CD4-positive, CD25-positive, alpha-beta regulatory T cell (primary cell): ENCODE data around the gene DNAH8. TPM values are rescaled to one million over a fixed set of nuclear protein-coding genes. Genes with fewer than 3 reads are reported as not detected.

ENCODE experiments used
- ATAC-seq, 2 donors: fragments of 150-1000 bp; cut with Tn5 transposase; one replicate each; pipeline ENCODE4 v1.10.0; 2021; ENCODE audit warnings: low read depth in 2 of 2, moderate number of reproducible peaks in 2 of 2, moderate library complexity in 1 of 2
- DNase-seq, 3 donors: peaks; one replicate each; pipeline versions ENCODE4 v3.0.0 to v3.0.0-alpha.2; 2012 to 2022; ENCODE audit warnings: mixed read lengths in 1 of 3
- H3K27ac ChIP-seq: one replicate; pipeline ENCODE4 v1.7.0; 2013; ENCODE audit warnings: mild to moderate bottlenecking, low read length; ENCODE audit not compliant: insufficient read depth, poor library complexity, severe bottlenecking
- H3K27me3 ChIP-seq: one replicate; pipeline ENCODE4 v1.7.0; 2013; ENCODE audit warnings: low read length; ENCODE audit not compliant: control insufficient read depth, insufficient read depth
- H3K36me3 ChIP-seq: one replicate; pipeline ENCODE4 v1.7.0; 2013; ENCODE audit warnings: mild to moderate bottlenecking, low read length, moderate library complexity; ENCODE audit not compliant: control insufficient read depth, insufficient read depth
- H3K4me1 ChIP-seq: 2 replicates; pipeline ENCODE4 v1.7.0; 2013; ENCODE audit warnings: mild to moderate bottlenecking, low read length; ENCODE audit not compliant: insufficient read depth, control insufficient read depth, poor library complexity, severe bottlenecking
- H3K4me3 ChIP-seq: one replicate; pipeline ENCODE4 v1.7.0; 2013; ENCODE audit warnings: low read depth, mild to moderate bottlenecking, low read length, moderate library complexity
- H3K9me3 ChIP-seq, 2 experiments: 1 replicate in 1 of 2; 2 replicates in 1 of 2; pipeline ENCODE4 v1.7.0; 2013; ENCODE audit warnings: low read length in 2 of 2, mild to moderate bottlenecking in 1 of 2, moderate library complexity in 1 of 2; ENCODE audit not compliant: control insufficient read depth in 2 of 2
- H3K27ac Mint-ChIP-seq, 3 donors: one replicate each; pipeline ENCODE4 v1.8.0; 2020 to 2022; ENCODE audit warnings: mild to moderate bottlenecking in 3 of 3, mixed read lengths in 3 of 3, moderate library complexity in 2 of 3
- H3K27me3 Mint-ChIP-seq: one replicate; pipeline ENCODE4 v1.8.0; 2022; ENCODE audit warnings: mild to moderate bottlenecking, mixed read lengths
- H3K36me3 Mint-ChIP-seq: one replicate; pipeline ENCODE4 v1.8.0; 2020; ENCODE audit warnings: mixed read lengths
- H3K4me1 Mint-ChIP-seq, 4 donors: one replicate each; pipeline ENCODE4 v1.8.0; 2020 to 2022; ENCODE audit warnings: mixed read lengths in 4 of 4, mild to moderate bottlenecking in 1 of 4
- H3K4me3 Mint-ChIP-seq, 4 donors: one replicate each; pipeline ENCODE4 v1.8.0; 2020 to 2022; ENCODE audit warnings: mild to moderate bottlenecking in 4 of 4, mixed read lengths in 4 of 4, moderate library complexity in 3 of 4
- H3K9me3 Mint-ChIP-seq, 7 donors: one replicate each; pipeline ENCODE4 v1.8.0; 2020 to 2022; ENCODE audit warnings: mixed read lengths in 7 of 7, mild to moderate bottlenecking in 3 of 7, moderate library complexity in 2 of 7
- polyA plus RNA-seq, 4 donors: library from polyadenylated mRNA; unstranded; fragments of 300-500 nt; fragmentation: Illumina TruSeq; gene quantifications; one replicate each; pipeline ENCODE4 v1.2.3, GENCODE V29; 2021
- total RNA-seq: library from RNA; stranded (reverse); gene quantifications from one replicate; pipeline ENCODE4 v1.2.3, GENCODE V29; 2022

DNAH8 gene
- total and polyA plus RNA-seq, 5 donors from 2014 or later: 0.05 to 1.2 (median 0.57) TPM

- no peaks in the 10 kb centered on the region for H3K4me1 ChIP-seq
- H3K4me3 ChIP-seq: no peak overlapping the region
- Mint-ChIP-seq H3K27me3 (peaks cover 24% of the 10 kb centered on the region), H3K36me3 (no peaks in the 10 kb centered on the region), H3K4me1 (no peaks in the 10 kb centered on the region), H3K4me3 (no peak overlapping the region), H3K27ac (no peak overlapping the region), H3K9me3 (peaks cover 0 to 9% (median 5%) of the 10 kb centered on the region in 7 donors)
- H3K36me3 ChIP-seq: no peaks in the 10 kb centered on the region
- H3K9me3 ChIP-seq: peaks cover 0 to 5% of the 10 kb centered on the region in 2 experiments
- no peak overlapping the region for H3K27ac ChIP-seq
- peaks cover 8% of the 10 kb centered on the region for H3K27me3 ChIP-seq
- ATAC-seq: no peak
- no peak for DNase-seq
Measured at GRCh38 chr6:38831865-38832264, 116.8 kb downstream of the DNAH8 start.

- H3K36me3 ChIP-seq: no peaks in the 10 kb centered on the region
- no peak overlapping the region for H3K27ac Mint-ChIP-seq
- H3K4me1 Mint-ChIP-seq: no peaks in the 10 kb centered on the region
- no peak overlapping the region for H3K4me3 Mint-ChIP-seq
- H3K9me3 Mint-ChIP-seq: peaks cover 0 to 7% (median 5%) of the 10 kb centered on the region in 7 donors
- H3K4me1 ChIP-seq: no peaks in the 10 kb centered on the region
- no peak overlapping the region for H3K4me3 ChIP-seq
- ATAC-seq (no peak), DNase-seq (no peak)
- no peaks in the 10 kb centered on the region for H3K36me3 Mint-ChIP-seq
- H3K9me3 ChIP-seq: peaks cover 0 to 5% of the 10 kb centered on the region in 2 experiments
- peaks cover 4% of the 10 kb centered on the region for H3K27me3 ChIP-seq
- H3K27ac ChIP-seq: no peak overlapping the region
- H3K27me3 Mint-ChIP-seq: peaks cover 22% of the 10 kb centered on the region
Measured at GRCh38 chr6:38833320-38833719, 118.2 kb downstream of the DNAH8 start.

GRCh38 chr6:38836585-38836984, 121.5 kb downstream of the DNAH8 start:
- no peaks in the 10 kb centered on the region for H3K9me3 ChIP-seq
- H3K4me1 Mint-ChIP-seq: no peaks in the 10 kb centered on the region
- H3K36me3 ChIP-seq: no peaks in the 10 kb centered on the region
- H3K27ac ChIP-seq: no peak overlapping the region
- no peaks in the 10 kb centered on the region for H3K36me3 Mint-ChIP-seq
- DNase-seq (no peak), ATAC-seq (no peak)
- no peak overlapping the region for H3K27ac Mint-ChIP-seq
- H3K27me3 ChIP-seq: no peaks in the 10 kb centered on the region
- peaks cover 15% of the 10 kb centered on the region for H3K27me3 Mint-ChIP-seq
- no peaks in the 10 kb centered on the region for H3K4me1 ChIP-seq
- H3K9me3 Mint-ChIP-seq: peaks cover 0 to 3% (median 0%) of the 10 kb centered on the region in 7 donors
- no peak overlapping the region for H3K4me3 Mint-ChIP-seq
- H3K4me3 ChIP-seq: no peak overlapping the region

DNA sequence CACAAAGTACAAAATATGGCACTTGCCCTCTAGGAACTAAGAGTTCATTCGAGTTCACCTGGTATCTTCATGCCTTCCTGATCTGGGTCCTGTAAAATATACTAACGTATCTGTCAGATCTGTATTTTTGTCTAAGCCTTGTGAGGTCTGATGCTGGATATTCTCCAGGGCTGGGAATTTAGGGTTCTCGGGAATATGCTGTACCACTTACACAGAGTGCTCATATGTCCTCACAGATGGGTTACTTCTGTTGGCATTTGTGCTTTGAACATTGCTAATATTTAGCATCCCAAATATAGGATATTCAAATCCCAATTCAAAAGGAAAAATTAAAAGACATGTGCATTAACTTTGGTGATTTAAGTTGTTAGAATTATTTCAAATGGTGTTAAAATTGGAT, 122.0 kb downstream of the DNAH8 start:
- no peaks in the 10 kb centered on the region for H3K9me3 ChIP-seq
- H3K27ac Mint-ChIP-seq: no peak overlapping the region
- H3K4me1 Mint-ChIP-seq: no peaks in the 10 kb centered on the region

DNA sequence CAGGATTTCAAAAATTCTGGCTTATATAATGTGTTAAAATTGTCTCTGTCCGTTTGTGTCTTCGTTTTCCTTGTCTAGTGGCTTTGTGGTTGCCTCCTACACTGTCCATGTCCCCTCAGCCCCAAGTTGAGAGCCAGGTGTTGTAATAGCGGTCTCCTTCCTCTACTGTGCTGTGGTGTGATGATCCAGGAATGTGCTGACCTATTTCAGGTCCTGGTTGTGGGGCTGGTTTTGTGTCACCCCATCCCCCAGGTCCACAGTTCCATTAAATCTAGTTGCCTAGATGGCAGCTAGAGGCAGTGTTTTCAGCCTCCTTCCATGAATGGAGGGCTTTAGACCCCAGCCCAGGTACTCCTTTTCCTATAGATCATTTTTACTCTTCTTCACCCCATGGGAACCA, 128.7 kb downstream of the DNAH8 start:
- Mint-ChIP-seq H3K27me3 (peaks cover 18% of the 10 kb centered on the region), H3K9me3 (peaks cover 0 to 4% (median 0%) of the 10 kb centered on the region in 7 donors), H3K36me3 (no peaks in the 10 kb centered on the region), H3K27ac (no peak overlapping the region), H3K4me3 (no peak overlapping the region), H3K4me1 (no peaks in the 10 kb centered on the region)
- no peak for ATAC-seq
- H3K27ac ChIP-seq: no peak overlapping the region
- no peaks in the 10 kb centered on the region for H3K4me1 ChIP-seq
- no peak for DNase-seq
- peaks cover 10% of the 10 kb centered on the region for H3K27me3 ChIP-seq
- H3K36me3 ChIP-seq: no peaks in the 10 kb centered on the region
- H3K4me3 ChIP-seq: no peak overlapping the region
- no peaks in the 10 kb centered on the region for H3K9me3 ChIP-seq

More for the DNA sequence above, 122.0 kb downstream of the DNAH8 start:
- no peak overlapping the region for H3K27ac ChIP-seq
- Mint-ChIP-seq H3K36me3 (no peaks in the 10 kb centered on the region), H3K27me3 (peaks cover 15% of the 10 kb centered on the region), H3K9me3 (peaks cover 0 to 3% (median 0%) of the 10 kb centered on the region in 7 donors), H3K4me3 (no peak overlapping the region)
- H3K4me3 ChIP-seq: no peak overlapping the region
- H3K27me3 ChIP-seq: no peaks in the 10 kb centered on the region
- H3K36me3 ChIP-seq: no peaks in the 10 kb centered on the region
- ATAC-seq (no peak), DNase-seq (no peak)
- no peaks in the 10 kb centered on the region for H3K4me1 ChIP-seq

- ATAC-seq: no peak
- Histone ChIP-seq H3K27me3 (peaks cover 16% of the 10 kb centered on the region), H3K36me3 (no peaks in the 10 kb centered on the region), H3K9me3 (no peaks in the 10 kb centered on the region), H3K4me1 (no peaks in the 10 kb centered on the region), H3K27ac (no peak overlapping the region), H3K4me3 (no peak overlapping the region)
- H3K27ac Mint-ChIP-seq: no peak overlapping the region
- no peaks in the 10 kb centered on the region for H3K4me1 Mint-ChIP-seq
- peaks cover 18% of the 10 kb centered on the region for H3K27me3 Mint-ChIP-seq
- no peak overlapping the region for H3K4me3 Mint-ChIP-seq
- peaks cover 0 to 4% (median 0%) of the 10 kb centered on the region in 7 donors for H3K9me3 Mint-ChIP-seq
- H3K36me3 Mint-ChIP-seq: no peaks in the 10 kb centered on the region
- no peak for DNase-seq
Measured at GRCh38 chr6:38845931-38846330, 130.8 kb downstream of the DNAH8 start.

DNA sequence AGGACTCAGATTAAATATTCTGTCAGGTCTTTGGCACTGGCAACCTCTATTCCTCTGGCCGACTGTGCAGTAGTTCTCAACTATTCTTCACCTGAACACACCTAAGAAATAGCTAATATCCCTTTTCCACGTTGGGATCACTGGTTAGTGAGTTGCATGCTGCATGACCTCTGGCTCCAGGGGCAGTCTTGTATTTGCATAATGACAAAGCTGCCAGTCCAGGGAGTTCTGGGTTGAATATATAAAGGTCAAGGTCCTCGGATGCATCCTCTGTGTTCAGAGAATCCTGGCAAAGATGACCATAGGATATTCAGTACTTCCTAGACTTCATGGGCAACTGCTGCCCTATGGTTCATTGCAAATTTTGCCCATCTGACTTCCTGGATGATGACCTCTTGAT, 131.2 kb downstream of the DNAH8 start:
- Mint-ChIP-seq H3K27me3 (peaks cover 20% of the 10 kb centered on the region), H3K36me3 (no peaks in the 10 kb centered on the region), H3K4me1 (no peaks in the 10 kb centered on the region), H3K4me3 (no peak overlapping the region), H3K27ac (no peak overlapping the region), H3K9me3 (peaks cover 0 to 4% (median 0%) of the 10 kb centered on the region in 7 donors)
- H3K36me3 ChIP-seq: no peaks in the 10 kb centered on the region
- no peak overlapping the region for H3K4me3 ChIP-seq
- peaks cover 18% of the 10 kb centered on the region for H3K27me3 ChIP-seq
- no peaks in the 10 kb centered on the region for H3K4me1 ChIP-seq
- no peak for DNase-seq
- H3K27ac ChIP-seq: no peak overlapping the region
- ATAC-seq: no peak
- no peaks in the 10 kb centered on the region for H3K9me3 ChIP-seq

DNA sequence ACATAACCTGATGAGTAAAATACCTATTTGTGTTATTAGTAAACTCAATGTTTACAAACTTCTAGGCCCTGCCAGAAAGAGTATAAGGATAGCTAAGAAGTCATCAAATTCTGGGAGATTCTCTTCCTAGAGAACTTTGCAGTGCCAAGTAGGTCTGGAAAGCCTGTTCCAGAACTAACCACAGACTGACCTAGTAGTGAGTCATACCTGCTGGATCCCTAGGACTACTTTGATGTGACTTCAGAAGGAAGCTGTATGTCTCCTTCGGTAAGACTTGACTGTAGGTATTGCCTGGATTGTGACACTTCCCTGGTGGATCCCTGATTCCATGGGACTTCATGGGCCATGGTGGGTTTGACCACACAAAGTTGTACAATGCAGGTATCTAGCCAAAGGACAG, 131.7 kb downstream of the DNAH8 start:
- Histone ChIP-seq H3K27me3 (peaks cover 18% of the 10 kb centered on the region), H3K4me3 (no peak overlapping the region), H3K27ac (no peak overlapping the region), H3K9me3 (no peaks in the 10 kb centered on the region), H3K36me3 (no peaks in the 10 kb centered on the region), H3K4me1 (no peaks in the 10 kb centered on the region)
- Mint-ChIP-seq H3K27me3 (peaks cover 24% of the 10 kb centered on the region), H3K4me1 (no peaks in the 10 kb centered on the region), H3K27ac (no peak overlapping the region), H3K4me3 (no peak overlapping the region), H3K36me3 (no peaks in the 10 kb centered on the region), H3K9me3 (peaks cover 0 to 4% (median 0%) of the 10 kb centered on the region in 7 donors)
- no peak for ATAC-seq
- DNase-seq: no peak
